Measurements from ENCODE around the gene CRELD2. TPM values are rescaled to one million over a fixed set of nuclear protein-coding genes. Genes with fewer than 3 reads are reported as not detected.

Gene CRELD2
- polyA plus RNA-seq, 1 donor = 19.4 TPM

DNA sequence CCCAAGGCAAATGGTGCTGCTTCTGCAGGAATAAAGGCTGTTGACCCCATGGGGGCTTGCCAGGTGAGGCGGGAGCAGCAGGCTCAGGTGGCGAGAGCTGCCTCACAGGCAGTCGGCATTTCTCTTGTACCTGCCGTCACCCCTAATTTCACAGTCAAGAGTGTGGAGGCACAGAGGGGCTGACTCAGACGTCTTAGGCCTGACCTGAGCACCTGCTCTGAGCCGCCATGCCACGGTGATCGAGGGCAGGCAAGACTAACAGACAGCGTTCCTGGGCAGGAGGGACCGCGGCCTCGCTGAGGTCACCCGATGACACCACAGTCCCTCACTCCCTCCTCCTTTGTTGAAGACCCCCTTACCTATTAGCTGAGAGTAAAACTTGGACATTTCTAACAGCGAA is 5.4 kb upstream of the CRELD2 start:
- no peak for DNase-seq

DNA sequence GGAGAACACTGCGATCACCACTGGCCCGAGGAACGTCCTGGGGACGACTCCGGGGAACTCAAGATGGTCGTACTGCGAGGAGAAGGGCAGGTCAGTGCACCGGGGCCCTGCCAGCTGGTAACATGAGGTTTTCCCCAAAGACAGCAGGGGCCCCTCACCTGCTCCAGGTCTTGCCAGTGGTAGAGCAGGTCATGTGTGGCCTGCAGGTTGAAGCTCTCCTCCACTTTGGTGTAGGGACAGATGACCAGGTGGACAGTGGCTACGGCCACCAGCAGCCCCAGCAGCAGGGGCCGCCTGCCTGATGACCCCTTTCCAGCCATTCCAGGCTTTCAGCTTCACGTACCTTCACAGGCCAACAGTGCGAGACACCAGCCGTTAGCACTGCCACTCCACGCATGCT is 5.0 kb upstream of the CRELD2 start:
- no peak for DNase-seq

DNA sequence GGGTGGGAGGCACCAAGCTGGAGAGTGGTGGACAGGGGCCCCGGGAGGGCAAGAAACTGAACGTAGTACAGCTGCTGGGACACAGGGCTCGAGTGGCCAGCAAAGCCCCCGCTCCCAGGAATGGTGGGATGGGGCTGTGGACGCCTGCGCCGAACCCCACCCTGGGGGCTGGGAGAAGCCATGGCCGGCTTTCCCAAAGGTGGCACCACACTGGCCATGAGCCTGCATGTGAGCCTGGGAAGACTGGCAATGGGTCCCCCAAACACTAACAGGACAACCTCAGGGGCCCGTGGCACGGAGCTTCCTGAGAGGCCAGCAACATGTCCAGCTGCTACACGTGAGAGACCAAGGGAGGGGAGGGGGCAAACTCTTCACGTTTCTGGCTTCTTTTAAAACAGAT is 4.2 kb upstream of the CRELD2 start:
- DNase-seq = no peak

DNA sequence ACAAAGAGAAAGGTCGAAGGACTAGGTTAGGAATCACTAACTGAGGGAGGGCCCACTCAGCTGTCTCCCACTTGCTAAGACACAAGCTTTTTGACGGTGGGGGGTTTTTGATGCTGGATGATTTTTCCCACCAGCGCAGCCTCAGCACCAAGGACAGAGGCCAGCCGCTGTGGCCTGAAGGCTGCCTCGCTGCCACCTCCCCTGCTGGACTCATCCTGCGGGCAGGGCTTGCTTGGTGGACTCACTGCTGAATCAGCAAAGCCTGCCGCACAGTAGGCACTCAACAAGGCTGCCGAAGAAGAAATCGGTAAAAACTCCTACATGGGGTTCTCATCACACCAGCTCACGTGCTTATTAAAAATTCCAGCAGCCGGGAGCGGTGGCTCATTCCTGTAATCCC is 2.8 kb upstream of the CRELD2 start:
- DNase-seq = no peak

DNA sequence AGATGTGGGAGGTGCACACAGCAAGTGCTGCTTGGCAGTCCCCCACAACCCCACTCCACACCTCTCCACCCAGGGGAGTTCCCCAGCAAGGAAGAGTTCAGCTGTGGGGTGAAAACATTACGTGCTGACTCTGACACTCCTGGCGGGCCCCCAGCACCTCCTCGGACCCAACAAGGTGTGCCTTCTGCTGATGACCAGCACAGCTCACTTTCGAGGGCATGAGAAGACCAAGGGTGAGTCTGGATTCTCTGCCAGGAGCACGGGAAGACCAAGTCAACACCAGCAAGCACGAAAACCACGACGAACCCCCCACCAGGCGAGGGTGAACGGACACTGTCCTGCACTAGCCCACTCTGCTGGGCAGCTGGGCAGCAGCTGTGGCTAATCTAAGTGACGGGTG is 1.6 kb upstream of the CRELD2 start:
- DNase-seq = no peak

DNA sequence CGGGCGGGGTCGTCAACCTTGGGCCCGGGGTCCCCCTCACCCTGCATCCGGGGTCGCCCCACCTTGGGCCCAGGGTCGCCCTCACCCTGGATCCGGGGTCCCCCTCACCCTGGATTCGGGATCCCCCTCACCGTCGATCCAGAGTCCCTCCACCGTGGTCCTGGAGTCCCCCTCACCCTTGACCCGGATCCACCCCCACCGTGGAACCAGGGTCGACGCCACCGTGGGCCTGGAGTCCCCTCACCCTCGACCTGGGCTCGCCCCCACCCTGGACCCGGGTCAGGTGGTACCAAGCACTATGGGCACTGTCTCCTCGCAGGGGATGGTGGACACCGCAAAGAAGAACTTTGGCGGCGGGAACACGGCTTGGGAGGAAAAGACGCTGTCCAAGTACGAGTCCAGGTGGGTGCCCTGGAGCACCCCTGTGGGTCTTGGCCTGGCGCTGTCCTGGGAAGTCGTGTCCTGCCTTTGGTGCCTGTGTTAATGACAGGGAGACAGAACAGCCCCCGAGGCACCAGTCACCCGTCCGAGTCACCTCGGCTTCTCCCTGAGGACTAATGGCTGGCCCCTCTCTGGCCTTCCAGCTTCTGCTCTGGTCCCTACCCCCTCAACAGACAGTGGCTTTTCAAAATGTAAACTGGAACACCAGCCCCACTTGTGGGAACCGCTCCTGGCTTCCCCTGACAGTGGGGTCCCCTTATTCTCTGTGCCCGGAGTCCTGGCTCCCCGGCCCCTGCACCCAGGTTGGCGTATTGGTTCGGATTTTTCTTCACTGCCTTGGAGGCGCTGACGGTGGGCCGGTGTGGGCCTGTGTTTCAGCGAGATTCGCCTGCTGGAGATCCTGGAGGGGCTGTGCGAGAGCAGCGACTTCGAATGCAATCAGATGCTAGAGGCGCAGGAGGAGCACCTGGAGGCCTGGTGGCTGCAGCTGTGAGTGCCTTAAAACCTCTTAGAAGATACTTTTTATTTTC is 762 bp downstream of the CRELD2 start:
- no peak for DNase-seq

DNA sequence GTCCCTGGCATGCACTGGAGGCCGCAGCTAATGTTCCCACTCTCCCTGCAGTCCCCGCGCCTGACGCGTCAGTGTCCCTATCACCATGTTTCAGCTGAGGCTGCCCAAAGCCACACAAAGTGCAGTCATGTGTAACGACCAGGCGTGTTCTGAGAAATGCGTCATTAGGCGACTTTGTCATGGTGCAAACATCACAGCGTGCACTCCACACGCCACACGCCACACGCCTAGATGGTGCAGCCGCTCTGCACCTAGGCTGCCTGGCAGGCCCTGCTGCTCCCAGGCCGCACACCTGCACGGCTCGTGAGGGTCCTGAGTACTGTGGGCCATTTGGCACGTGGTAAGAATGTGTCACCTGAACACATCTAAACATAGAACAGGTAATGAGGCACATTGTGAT is 2.4 kb downstream of the CRELD2 start:
- no peak for DNase-seq

DNA sequence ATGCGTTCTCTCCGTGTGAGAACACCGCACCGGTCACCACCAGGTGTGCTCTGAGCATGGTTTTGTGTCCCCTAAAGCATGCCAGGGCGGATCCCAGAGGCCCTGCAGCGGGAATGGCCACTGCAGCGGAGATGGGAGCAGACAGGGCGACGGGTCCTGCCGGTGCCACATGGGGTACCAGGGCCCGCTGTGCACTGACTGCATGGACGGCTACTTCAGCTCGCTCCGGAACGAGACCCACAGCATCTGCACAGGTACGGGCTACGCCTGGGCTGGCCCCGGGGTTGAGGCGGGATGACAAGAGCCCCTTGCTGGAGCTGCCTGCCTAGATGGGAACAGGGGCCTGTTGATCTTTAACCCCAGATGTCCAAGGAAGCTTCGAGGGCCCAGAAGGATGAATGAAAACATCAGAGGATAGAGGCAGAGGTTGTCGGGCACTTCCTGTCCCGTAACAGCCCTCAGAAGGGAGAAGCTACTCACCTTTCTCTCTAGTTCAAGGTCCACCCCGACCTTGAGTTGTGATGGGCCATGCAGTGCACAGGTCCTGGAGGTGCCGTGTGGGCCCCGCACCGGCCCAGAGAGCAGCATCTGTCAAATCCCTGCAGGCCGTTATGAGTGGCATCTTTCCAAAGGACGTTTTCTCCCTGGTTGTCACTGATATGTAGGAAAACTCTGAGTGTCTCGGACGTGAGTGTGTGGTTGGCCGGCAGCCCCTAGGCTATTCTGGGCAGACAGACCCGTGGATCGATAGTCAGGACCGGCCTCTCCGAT is 3.3 kb downstream of the CRELD2 start:
- no peak for DNase-seq

DNA sequence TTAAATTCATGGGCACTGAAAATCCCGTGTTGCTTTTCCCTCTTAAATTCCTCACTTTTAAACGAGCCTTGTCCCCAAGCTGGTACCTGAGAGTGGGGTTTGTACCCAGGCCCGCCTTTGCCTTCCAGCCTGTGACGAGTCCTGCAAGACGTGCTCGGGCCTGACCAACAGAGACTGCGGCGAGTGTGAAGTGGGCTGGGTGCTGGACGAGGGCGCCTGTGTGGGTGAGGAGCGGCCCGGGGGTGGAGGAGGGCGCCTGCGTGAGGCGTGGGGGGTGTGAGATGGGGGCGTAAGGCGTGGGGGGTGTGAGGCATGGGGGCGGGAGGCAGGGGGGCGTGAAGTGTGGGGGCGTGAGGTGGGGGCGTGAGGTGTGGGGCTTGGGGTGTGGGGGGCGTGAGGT is 4.0 kb downstream of the CRELD2 start:
- DNase-seq = no peak

DNA sequence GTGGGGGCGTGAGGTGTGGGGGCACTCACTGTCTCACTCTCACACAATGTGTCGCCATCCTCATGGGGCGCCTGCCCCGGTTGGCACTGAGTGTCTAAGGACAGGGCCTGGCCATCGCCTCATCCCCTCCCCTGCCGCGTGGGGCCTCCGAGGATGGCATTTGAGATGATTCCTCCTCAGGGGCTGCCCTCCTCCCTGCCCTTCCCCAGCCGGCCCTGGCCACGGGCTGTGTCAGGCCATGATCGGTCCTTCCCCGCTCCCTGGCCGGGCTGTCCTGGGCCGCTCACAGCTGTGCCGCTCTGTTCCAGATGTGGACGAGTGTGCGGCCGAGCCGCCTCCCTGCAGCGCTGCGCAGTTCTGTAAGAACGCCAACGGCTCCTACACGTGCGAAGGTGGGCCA is 4.5 kb downstream of the CRELD2 start:
- DNase-seq = no peak

DNA sequence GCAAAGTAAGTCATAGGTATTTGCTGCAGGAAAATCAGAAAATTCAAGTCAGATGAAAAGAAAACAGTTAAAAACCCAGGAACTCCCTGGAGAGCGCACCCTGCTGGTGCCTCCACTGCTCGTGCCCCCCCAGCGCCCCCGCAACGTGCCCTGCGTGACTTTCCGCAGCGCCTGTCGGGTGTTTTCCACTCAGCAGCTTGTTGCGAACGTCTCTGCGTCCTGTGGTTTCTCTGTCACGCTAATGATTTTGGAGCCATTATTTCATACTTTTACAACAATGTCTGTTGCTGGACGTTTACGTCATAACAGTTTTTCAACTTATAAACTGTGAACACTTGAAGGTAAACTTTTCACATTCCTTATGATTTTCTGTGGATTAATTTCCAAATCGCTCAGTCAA is 5.0 kb downstream of the CRELD2 start:
- DNase-seq = no peak

DNA sequence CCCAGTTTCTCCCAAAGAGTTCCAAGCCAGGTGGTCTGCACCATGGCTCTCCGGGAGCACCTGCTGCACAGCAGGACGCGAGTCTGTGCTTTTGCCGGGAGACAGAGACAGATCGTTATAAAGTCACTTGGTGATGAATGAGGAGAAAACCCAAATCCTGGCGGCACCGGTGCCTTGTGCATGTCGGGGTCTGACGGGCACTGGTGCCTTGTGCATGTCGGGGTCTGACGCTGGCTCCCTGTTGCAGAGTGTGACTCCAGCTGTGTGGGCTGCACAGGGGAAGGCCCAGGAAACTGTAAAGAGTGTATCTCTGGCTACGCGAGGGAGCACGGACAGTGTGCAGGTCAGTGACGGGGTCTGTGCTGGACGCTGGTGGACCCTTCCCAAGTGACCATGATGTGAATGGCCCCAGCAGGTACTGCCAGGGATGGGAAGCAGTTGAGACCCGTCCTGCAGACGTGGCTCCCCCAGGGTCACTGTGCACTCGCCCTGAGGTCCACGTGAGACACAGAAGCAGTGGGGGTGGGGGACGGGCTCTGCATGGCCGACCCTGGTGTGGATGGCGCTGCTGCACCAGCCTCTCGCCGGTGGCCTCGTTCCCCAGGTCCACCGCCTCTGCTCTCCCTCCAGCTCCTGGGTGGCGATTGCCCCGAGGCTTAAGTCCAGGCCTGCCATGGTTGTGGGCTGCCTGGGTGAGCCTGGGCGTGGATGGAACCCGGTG is 5.8 kb downstream of the CRELD2 start:
- no peak for DNase-seq

DNA sequence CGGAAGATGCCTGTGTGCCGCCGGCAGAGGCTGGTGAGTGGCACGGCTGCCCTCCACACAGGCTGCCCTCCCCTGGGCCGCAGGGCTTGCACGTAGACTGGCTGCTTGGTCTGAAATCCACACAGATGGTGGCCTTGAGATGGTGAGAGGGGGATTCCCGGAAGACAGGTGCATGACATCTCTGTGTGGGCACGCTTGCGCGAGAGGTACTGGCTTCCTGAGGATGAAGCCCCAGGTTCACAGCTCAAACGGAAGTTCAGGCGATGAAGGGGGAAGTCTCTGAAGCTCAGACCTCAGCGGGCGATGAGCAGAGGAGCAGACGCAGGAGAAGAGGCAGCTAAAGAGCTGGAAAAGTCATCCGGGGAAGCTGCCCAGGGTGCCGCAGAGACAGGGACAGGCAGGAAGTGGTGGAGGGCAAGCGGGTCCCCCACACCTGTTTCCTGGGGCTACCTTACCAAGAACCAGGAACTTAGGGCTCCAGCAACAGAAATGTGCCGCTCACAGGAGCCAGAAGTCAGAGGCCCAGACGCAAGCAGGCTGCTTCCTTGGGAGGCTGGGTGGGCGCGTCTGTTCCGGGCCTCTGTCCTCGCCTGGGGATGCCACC is 7.2 kb downstream of the CRELD2 start:
- DNase-seq = no peak

DNA sequence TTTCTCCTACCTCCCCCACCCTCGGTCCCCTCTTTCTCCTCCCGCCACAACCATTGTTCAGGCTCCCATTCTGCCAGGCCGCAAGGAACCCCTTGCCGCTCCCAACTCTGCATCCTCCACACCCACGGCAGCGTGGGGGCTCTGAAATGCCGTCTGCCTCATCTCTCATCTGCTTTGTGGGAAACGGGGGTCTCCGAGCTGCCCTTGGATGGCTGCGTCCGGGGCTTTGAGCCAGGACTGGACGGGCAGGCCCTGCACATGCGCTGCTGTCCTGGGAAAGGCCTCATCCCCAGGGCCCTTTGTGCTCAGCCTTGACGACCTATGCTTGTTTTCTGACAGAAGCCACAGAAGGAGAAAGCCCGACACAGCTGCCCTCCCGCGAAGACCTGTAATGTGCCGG is 8.5 kb downstream of the CRELD2 start:
- DNase-seq = no peak

DNA sequence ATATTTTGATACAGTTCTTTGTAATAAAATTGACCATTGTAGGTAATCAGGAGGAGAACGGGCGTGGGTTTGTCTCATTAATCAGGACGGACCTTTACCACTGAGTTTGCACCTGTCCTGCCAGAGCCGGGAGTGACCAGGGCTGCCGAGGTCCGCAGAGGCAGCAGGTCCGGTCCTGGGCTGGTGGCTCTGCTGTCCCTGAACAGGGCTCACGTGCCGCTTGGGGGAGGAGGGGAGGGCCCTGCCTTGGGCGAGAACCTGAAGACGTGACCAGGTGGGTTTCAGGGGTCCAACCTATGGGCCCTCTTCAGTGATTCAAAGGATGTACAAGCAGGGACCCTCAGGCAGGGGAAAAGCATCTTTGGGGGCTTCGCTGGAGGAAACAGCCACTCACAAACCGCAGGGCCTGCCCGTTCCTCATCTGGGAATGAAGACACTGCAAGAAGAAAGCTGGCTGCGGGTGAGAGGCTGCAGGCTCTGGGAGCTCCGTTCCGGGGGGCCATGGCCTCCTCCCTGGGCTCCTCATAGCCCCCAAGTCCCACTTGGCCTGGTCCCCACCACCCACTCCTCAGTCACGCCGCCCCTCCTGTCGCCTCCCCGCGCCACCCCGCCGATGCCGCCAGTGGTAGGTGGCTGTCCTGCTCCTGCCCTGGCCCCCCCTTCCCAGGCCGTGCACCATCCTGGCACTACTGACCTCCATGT is 9.2 kb downstream of the CRELD2 start:
- DNase-seq = no peak

DNA sequence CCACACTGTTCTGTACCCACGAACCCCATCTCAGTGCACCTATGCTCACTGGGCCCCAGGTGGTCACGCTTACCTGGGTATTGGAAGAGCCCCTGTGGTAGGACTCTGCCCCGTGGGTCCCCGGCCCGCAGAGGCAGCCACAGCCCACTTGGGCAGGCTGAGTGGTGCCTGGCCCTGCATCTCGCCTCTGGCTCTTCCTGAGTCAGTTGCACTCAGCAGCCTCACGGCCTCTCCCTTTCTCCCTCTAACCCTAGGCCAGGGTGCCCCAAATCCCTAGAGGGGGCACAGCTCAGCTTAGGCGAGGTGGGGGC is 9.7 kb downstream of the CRELD2 start:
- DNase-seq = no peak

DNA sequence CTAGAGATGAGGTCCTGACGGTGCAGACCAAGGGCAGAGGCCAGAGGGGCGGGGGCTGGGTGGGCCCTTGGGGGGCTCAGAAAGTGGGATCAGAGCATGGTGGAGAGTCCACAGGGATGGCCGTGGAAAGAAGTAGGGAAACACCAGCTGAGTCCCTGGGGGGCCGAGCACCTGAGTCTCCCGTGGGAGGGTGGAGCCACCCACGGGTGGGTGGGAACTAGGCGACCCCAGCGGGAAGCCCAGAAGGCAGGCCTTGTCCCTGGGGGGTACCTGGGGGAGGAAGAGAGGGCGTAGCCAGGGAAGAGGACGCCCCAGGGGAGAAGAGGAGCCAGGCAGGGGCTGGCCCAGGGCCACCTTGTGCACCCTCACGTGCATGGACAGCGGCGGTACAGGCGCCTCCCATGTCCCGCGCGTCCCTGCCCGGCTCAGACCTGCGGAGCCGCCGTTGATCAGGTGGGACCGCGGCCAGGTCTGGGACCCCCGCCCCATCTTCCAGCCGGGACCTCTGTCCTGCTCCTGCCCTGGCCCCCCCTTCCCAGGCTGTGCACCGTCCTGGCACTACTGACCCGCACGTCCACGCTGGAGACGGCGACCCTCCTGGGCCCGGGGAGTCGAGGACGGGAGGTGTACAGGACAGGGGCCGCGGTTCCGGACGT is 10.2 kb downstream of the CRELD2 start:
- no peak for DNase-seq

DNA sequence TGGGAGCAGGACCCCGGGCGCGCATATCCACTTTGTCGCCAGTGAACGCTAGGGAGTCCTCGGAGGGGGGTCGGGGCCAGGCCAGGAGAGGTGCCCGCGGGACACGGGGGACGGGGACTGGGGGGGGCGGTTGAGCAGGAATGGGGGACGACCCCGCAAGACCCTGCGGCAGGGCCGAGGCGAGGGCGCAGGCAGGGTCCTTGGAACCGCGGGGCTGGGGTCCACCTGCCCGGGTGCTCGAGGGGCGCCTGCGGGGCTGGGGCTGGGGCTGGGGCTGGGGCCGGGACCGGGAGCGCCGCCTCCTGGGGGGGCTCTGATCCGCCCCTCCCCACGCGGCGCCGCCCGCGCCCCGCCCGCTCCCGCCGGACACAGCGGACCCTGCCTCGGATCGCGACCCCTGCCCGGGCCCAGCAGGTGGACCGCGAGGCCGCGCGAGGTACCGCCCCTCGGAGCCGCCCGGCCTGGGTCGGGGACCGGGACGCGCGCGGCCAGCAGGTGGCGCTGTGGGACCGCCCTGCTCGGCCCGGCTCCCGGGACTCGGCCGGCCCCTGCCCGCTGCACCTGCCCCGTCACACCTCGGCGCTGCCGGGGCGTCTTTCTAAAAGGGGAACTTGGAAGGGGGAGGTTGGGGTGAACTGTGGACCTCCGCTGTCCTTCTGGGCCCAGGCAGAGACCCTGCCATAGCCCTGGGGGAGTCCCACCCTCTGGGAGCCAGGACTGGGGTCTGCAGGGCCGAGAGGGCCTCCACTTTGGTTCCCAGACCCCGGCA is 11.0 kb downstream of the CRELD2 start:
- peak; percentile 54 for DNase-seq

DNA sequence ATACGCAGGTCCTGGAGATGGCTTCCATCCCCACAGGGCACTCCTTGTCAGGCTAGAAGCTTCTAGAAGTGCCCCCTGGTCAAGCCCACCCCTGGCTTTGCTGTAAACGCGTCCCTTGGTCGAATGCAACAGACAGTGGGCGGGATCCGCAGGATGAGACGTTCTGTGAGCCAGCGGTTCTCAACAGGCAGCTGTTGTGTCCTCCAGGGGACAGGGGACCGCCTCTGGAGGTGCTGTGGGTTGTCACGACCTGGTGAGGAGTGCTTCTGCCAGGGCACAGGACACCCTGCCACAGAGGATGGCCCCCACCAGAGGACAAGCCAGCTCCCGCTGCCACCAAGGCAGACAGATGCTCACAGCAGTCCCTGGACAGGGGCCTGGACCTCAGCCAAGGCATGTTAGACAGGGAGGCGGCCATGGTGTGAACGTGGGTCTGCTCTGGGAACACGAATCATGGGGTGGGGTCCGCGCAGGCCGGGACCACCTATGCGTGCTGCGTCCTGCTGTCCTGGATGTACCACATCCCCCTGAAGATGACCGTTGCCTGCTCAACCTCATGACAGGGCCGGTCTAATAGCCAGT is 11.7 kb downstream of the CRELD2 start:
- no peak for DNase-seq

DNA sequence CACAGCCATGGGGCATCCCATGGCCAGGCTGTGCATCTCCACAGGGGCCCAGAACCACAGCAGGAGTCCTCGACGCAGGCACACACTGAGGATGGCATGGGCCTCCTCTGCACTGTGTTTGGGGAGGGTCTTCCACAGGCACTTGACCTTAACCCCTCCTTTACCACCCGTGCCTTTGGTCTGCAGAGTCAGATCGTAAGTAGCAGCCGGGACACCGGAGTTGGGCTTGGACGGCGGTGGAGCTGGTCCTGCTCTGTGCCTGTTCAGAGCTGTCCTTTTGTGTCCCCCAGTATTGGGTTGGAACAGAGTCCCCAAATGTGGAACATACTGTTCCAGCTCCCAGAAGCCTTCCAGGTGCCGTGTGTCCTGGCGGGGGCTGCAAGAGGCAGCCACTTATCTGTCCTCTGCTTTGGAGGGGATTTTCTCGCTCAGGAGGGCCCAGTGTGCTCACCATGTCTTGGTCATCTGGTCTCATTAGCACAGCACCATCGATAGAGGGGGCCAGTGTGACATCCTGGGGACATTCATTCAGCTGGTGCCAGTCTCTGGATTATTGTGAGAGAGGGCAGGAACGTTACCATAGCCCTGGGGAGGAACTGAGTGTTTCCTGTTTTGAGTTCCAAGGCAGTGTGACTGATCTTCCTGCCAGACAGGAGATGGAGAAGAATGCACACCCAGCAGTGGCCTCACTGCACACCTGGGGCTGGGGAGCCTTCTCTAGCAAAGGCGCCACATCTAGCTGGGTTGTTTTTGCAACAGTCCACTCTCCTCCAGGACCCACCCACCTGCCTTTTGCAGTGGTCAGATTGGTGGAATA is 12.4 kb downstream of the CRELD2 start:
- DNase-seq = no peak
